Testis (tissue), 2 donors: Measurements from ENCODE around the gene PCED1A.

Source experiments
- CTCF ChIP-seq, 3 experiments: fragments of 450-650 bp in 2 of 3; fragments of 200-600 bp in 1 of 3; sonication (generic) in 1 of 3; IDR thresholded peaks; one replicate each; pipeline ENCODE4 v1.5.1; 2016 to 2019; ENCODE audit warnings: antibody characterized with exemption in 3 of 3, mild to moderate bottlenecking in 2 of 3, moderate library complexity in 1 of 3
- POLR2A ChIP-seq: fragments of 450-650 bp; IDR thresholded peaks from one replicate; pipeline ENCODE4 v1.6.1; 2017; ENCODE audit warnings: antibody characterized with exemption, mild to moderate bottlenecking, moderate library complexity

GRCh38 chr20:2836035-2836434 lies 4.4 kb downstream of the PCED1A start:
- TF ChIP-seq CTCF (IDR thresholded peaks at IDR 0.05) = no peak
- no peak for TF ChIP-seq POLR2A
